ENCODE data around the gene PRKCE.

DNA sequence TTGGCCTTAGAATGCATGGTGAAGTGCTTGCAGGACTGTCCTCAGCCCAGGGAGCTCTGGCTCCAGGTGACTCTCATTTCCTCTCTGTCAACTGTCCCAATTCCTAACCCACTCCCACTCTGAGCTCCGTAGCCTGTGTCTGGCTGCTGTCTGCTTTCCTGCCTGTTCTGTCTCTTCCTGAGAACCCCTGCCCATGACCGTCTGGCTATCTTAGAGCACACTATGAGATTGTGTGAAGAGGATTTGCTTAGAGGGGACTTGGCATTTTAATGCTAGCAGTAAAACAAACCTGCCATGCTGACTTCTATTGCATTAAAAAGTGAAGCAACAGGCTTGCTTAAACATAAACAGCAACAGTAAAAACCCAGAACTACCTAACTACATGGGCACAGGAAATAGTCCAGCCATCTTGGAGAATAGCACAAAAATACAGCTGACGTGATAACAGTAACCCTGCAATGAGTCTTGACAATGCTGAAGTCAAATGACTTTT is 234.7 kb downstream of the PRKCE start:
- TF ChIP-seq POLR2AphosphoS5 (IDR thresholded peaks at IDR 0.05; ENCODE audit: borderline replicate concordance, low read depth, low read length) (no peak), FOXP2 (optimal IDR thresholded peaks at IDR 0.05; ENCODE audit: control extremely low read depth, extremely low read length, insufficient read depth) (no peak)
